HL-60 (cell line): ENCODE data around the gene TDRD12.
"Not testable (repeated sequence)": the region's sequence is repeated elsewhere in the genome, so short reads cannot be mapped to it uniquely, and the experiment has no call there.

Experiments used
- DNase-seq, 2 experiments: peaks; one replicate each; pipeline ENCODE4 v3.0.0-alpha.2; 2010 to 2020; ENCODE audit warnings: low read depth in 1 of 2, low spot score in 1 of 2
- H3K27ac ChIP-seq: fragments of 250-450 bp; sonication (Bioruptor Pico); replicated peaks from 2 replicates; pipeline ENCODE4 v1.5.1; 2020; ENCODE audit warnings: mild to moderate bottlenecking, moderate library complexity
- H3K27me3 ChIP-seq: fragments of 250-450 bp; sonication (Bioruptor Pico); 2 replicates; pipeline ENCODE4 v1.5.1; 2021; ENCODE audit warnings: mild to moderate bottlenecking, moderate library complexity; ENCODE audit not compliant: insufficient read depth, poor library complexity, severe bottlenecking
- H3K4me3 ChIP-seq: replicated peaks from 2 replicates; pipeline ENCODE4 v1.5.1; 2011; ENCODE audit warnings: mild to moderate bottlenecking, control low read depth, low read length; ENCODE audit not compliant: insufficient read depth
- GABPA ChIP-seq: IDR thresholded peaks from 2 replicates; pipeline ENCODE4 v1.6.1; 2012; ENCODE audit warnings: low read depth
- POLR2AphosphoS5 ChIP-seq: IDR thresholded peaks from 2 replicates; pipeline ENCODE4 v1.6.1; 2012; ENCODE audit warnings: low read depth
- SPI1 ChIP-seq: IDR thresholded peaks from 2 replicates; pipeline ENCODE4 v1.6.1; 2012; ENCODE audit warnings: low read depth, mild to moderate bottlenecking, borderline replicate concordance
- TF ChIP-seq, protein P1 (sequence below): IDR thresholded peaks from 2 replicates; pipeline ENCODE4 v1.6.1; 2012; ENCODE audit warnings: low read depth; ENCODE audit not compliant: insufficient replicate concordance
- TF ChIP-seq, protein P2 (sequence below): IDR thresholded peaks from one replicate; pipeline ENCODE4 v1.5.1; 2011; ENCODE audit warnings: low read length, control low read depth, inconsistent platforms; ENCODE audit not compliant: insufficient read depth

Gene TDRD12

DNA sequence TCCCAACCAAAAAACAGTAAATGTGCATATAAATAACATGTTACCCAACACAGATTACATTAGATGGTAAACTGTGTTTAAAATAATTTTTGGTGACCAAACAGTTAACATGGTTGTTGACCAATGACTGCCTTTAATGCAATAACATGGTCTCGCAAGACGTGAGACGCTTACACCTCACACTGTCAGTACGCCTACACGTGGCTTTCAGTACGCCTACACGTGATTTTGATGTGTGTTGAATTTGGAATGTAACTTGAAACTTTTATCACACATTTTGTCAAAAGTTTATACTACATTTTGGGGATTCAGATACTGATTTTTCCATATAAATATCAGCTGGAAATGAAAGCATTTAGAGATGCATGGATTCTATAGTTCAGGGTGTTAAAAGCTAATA, 118.0 kb downstream of the TDRD12 start:
- no peak overlapping the region for H3K27ac ChIP-seq
- H3K27me3 ChIP-seq = no peaks in the 10 kb centered on the region
- TF ChIP-seq, protein P1, sequence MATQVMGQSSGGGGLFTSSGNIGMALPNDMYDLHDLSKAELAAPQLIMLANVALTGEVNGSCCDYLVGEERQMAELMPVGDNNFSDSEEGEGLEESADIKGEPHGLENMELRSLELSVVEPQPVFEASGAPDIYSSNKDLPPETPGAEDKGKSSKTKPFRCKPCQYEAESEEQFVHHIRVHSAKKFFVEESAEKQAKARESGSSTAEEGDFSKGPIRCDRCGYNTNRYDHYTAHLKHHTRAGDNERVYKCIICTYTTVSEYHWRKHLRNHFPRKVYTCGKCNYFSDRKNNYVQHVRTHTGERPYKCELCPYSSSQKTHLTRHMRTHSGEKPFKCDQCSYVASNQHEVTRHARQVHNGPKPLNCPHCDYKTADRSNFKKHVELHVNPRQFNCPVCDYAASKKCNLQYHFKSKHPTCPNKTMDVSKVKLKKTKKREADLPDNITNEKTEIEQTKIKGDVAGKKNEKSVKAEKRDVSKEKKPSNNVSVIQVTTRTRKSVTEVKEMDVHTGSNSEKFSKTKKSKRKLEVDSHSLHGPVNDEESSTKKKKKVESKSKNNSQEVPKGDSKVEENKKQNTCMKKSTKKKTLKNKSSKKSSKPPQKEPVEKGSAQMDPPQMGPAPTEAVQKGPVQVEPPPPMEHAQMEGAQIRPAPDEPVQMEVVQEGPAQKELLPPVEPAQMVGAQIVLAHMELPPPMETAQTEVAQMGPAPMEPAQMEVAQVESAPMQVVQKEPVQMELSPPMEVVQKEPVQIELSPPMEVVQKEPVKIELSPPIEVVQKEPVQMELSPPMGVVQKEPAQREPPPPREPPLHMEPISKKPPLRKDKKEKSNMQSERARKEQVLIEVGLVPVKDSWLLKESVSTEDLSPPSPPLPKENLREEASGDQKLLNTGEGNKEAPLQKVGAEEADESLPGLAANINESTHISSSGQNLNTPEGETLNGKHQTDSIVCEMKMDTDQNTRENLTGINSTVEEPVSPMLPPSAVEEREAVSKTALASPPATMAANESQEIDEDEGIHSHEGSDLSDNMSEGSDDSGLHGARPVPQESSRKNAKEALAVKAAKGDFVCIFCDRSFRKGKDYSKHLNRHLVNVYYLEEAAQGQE = no peak
- TF ChIP-seq SPI1 (no peak), POLR2AphosphoS5 (no peak), GABPA (no peak)
- TF ChIP-seq, protein P2, sequence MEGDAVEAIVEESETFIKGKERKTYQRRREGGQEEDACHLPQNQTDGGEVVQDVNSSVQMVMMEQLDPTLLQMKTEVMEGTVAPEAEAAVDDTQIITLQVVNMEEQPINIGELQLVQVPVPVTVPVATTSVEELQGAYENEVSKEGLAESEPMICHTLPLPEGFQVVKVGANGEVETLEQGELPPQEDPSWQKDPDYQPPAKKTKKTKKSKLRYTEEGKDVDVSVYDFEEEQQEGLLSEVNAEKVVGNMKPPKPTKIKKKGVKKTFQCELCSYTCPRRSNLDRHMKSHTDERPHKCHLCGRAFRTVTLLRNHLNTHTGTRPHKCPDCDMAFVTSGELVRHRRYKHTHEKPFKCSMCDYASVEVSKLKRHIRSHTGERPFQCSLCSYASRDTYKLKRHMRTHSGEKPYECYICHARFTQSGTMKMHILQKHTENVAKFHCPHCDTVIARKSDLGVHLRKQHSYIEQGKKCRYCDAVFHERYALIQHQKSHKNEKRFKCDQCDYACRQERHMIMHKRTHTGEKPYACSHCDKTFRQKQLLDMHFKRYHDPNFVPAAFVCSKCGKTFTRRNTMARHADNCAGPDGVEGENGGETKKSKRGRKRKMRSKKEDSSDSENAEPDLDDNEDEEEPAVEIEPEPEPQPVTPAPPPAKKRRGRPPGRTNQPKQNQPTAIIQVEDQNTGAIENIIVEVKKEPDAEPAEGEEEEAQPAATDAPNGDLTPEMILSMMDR = no peak
- no peak for DNase-seq
- no peak overlapping the region for H3K4me3 ChIP-seq

DNA sequence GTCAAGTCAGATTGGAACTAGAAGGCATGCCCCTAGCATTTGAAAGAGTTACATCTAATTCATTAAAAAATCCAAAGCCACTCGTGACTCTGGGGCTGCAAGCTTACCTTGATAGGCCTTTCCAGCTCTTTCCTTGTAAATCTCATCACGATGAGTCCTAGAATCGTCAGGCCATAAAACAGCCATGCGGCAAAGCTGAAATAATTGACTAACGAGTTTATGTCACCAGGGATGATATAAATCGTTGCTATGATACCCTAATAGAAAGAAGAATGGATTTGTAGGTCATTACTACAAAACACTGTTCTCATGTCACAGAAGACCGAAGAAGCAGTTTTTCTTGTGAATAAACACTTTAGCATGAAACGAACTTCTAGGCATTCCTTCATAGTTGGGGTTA, 122.5 kb downstream of the TDRD12 start:
- Histone ChIP-seq H3K4me3 (no peak overlapping the region), H3K27me3 (no peaks in the 10 kb centered on the region), H3K27ac (no peak overlapping the region)
- DNase-seq = no peak
- TF ChIP-seq POLR2AphosphoS5 = no peak
- TF ChIP-seq, protein P1 = no peak
- TF ChIP-seq SPI1 = no peak
- TF ChIP-seq, protein P2 = no peak
- TF ChIP-seq GABPA = no peak

DNA sequence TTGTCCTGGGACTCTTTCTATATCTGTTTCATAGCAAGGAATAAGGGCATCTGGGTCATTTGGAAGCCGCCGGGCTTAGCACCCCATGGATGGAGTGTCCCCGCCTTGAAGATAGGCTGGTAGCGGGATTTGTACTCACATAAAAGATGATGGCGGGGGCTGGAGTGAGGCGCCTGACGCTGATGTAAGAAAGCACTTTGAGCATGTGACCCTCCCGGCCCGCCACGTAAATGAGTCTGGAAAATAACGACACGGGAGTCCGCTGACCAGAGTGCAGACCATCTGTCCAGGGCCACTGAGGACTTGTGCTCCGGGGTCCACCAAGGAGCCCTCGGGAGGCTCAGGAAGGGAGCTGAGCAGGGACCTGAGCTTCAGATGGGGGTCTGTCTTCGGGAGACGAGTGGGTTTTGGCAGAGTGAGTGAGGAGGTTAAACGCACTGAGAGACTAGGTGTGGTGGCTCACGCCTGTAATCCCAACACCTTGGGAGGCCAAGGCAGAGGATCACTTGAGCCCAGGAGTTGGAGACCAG, 124.2 kb downstream of the TDRD12 start:
- no peak for DNase-seq
- TF ChIP-seq, protein P1 = no peak
- TF ChIP-seq POLR2AphosphoS5 = no peak
- TF ChIP-seq SPI1 = no peak
- TF ChIP-seq, protein P2 = no peak
- Histone ChIP-seq H3K27ac (no peak overlapping the region), H3K4me3 (no peak overlapping the region), H3K27me3 (no peaks in the 10 kb centered on the region)

DNA sequence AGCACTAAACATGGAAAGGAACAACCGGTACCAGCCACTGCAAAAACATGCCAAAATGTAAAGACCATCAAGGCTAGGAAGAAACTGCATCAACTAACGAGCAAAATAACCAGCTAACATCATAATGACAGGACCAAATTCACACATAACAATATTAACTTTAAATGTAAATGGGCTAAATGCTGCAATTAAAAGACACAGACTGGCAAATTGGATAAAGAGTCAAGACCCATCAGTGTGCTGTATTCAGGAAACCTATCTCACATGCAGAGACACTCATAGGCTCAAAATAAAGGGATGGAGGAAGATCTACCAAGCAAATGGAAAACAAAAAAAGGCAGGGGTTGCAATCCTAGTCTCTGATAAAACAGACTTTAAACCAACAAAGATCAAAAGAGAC, 128.5 kb downstream of the TDRD12 start:
- H3K27me3 ChIP-seq, DNase-seq, H3K4me3 ChIP-seq, H3K27ac ChIP-seq: not testable (repeated sequence)
